Breast epithelium (tissue), 3 donors: ENCODE measurements around the gene TOM1.

ENCODE experiments used
- POLR2A ChIP-seq: fragments of 450-650 bp; IDR thresholded peaks from one replicate; pipeline ENCODE4 v1.6.1; 2016; ENCODE audit warnings: antibody characterized with exemption, mild to moderate bottlenecking, moderate library complexity
- TF ChIP-seq, protein P1 (sequence below), 3 donors: fragments of 450-650 bp; IDR thresholded peaks; one replicate each; pipeline ENCODE4 v1.5.1; 2016 to 2017; ENCODE audit warnings: antibody characterized with exemption in 3 of 3, mild to moderate bottlenecking in 3 of 3, moderate library complexity in 3 of 3

DNA sequence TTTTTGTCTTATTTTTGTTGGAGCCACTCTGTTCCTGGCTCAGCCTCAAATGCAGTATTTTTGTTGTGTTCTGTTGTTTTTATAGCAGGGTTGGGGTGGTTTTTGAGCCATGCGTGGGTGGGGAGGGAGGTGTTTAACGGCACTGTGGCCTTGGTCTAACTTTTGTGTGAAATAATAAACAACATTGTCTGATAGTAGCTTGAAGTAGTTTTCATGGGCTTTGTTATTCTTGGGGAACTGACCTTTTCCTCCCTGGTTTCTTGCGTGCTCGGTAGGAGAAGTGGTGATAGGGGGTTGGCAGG is 94.3 kb downstream of the TOM1 start:
- TF ChIP-seq POLR2A, result no peak
- TF ChIP-seq, protein P1, sequence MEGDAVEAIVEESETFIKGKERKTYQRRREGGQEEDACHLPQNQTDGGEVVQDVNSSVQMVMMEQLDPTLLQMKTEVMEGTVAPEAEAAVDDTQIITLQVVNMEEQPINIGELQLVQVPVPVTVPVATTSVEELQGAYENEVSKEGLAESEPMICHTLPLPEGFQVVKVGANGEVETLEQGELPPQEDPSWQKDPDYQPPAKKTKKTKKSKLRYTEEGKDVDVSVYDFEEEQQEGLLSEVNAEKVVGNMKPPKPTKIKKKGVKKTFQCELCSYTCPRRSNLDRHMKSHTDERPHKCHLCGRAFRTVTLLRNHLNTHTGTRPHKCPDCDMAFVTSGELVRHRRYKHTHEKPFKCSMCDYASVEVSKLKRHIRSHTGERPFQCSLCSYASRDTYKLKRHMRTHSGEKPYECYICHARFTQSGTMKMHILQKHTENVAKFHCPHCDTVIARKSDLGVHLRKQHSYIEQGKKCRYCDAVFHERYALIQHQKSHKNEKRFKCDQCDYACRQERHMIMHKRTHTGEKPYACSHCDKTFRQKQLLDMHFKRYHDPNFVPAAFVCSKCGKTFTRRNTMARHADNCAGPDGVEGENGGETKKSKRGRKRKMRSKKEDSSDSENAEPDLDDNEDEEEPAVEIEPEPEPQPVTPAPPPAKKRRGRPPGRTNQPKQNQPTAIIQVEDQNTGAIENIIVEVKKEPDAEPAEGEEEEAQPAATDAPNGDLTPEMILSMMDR (IDR thresholded peaks at IDR 0.05), result no peak
